ENCODE measurements around the gene PKP3.

Gene PKP3

DNA sequence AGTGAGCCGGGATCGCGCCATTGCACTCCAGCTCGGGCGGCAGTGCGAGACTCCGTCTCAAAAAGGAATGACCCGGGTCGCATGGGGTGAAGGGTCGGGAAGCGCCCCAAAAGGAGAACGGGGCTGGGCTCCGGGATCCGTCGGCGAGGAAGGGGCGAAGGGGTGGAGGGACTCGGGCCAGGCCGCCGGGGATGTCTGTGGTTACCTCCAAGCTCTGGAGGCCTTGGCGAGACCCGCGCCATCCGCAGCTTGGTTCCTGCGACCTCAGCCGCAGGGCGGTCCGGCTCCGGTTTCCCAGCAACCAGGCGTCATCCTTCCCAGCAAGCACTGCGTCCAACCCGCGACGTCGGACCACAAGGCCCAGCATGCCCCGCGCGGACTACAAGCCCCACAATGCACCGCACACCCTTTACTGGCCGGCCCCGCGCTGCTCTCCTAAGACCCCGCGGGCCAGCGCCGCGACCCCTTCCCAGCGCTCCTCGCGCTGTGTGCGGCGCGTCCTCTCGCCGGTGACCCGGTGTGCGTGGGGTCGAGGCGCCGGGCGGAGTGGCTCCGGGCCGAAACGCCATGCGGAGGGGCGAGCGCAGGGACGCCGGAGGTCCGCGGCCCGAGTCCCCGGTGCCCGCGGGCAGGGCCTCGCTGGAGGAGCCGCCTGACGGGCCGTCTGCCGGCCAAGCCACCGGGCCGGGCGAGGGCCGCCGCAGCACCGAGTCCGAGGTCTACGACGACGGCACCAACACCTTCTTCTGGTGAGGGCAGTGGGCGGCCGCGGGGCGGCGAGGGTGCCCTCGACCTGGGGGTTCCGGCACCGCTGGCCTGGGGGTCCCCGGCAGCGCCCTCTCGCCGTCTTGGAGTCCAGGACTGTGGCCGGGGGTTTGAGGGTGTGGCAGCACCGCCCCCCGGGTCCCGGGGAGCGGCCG, 56.1 kb downstream of the PKP3 start, which contains the start of gene PTDSS2:
Gene PTDSS2, plus strand, starts transcription at position 391 of the 920 bp plus-strand sequence. Its CDS starts 177 bp downstream, at position 568.
- DNase-seq: peak; percentile 94

DNA sequence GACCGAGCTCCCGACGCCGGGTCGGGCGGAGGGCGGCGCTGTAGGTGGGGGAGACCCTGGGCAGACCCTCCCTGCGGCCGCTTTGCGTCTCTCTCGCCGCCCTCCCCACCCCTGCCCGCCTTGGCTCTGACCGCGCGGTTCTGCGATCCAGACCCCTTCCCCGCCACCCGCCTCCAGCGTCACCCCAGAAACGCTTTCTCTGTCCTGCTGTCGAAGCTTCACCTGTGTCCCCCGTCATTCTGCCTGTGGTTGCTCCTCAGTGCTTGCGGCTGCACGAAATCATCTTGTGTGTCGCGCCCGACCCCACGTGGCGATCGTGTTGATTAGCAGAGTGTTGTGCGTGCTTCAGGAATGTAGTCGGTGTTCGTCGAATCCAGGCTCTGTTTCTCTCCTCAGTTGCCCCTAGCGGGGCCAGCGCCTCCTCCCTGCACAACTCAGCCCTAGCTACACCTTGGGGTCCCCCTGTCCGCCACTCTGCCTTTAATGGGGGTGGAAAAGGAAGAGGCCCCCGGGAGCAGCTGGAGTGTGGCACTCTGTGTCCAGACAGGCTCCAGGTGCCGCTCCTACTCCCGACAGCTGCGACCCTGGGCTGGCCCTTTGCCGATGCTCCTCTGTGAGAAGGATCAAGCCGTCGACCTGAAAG, 56.9 kb downstream of the PKP3 start:
- DNase-seq: peak; percentile 81 to 83

DNA sequence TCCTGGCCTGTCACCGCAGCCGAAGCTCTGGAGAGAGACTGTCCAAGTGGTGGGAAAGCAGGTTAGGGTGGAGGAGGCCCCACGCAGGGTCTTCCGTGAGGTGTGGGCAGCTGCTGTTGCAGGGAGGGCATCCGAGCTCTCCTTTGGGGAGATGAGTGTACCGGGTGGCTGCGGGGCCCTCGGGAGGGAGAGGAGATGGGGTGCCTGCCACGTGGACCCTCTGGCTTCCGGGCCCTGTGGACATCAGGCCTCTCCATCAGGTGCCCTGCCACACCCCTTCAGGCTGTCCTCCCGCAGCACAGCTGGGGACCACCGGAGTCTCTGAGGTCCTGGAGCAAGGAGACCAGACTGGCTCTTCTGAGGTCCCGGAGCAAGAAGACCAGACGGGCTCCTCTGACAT, 57.7 kb downstream of the PKP3 start:
- no peak for DNase-seq

DNA sequence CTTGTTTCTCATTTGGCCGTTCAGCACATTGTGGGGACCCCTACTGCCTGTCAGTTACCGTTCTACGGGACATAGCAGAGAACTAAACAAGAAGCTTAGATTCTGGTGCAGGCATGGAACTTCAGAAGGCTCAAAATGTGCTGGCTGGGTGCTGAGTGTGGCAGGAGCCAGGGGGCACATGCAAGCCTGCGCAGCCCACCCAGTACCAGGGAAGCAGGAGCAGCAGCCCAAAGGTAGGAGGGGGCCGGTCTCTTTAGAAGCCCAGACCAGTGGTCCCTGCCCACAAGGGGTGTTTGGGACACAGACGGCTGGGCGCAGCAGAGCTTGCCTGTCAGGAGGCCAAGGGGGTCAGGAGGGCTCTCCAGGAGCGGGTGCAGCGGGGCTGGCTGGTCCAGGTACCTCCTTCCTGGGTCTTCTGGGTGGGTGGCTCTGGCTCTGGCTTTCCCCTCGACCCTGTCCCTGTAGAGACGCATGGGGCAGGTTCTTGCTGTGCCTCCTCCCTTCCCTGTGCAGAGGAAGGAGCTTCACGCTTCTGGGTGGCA, 58.3 kb downstream of the PKP3 start:
- no peak for DNase-seq

GRCh38 chr11:452916-453527, 59.0 kb downstream of the PKP3 start:
- DNase-seq: no peak

DNA sequence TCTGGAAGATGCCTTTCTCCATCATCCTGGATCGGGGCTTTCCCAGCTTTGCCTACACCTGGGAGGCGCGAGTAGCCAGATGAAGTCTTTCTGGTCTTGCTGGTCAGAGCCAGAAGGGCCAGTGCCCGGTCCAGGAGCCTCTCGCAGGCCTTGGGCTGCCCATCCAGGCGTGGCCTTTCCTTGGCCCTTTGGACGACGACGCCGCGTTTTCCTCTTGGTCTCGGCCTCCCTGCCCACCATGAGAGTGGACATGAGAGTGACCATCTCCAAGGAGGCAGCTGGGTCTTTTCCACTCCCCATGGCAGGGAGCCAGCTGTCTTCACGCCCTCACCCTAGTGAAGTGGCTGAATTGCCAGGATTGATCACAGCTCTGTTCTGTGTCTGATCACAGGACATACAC, 59.6 kb downstream of the PKP3 start:
- no peak for DNase-seq

DNA sequence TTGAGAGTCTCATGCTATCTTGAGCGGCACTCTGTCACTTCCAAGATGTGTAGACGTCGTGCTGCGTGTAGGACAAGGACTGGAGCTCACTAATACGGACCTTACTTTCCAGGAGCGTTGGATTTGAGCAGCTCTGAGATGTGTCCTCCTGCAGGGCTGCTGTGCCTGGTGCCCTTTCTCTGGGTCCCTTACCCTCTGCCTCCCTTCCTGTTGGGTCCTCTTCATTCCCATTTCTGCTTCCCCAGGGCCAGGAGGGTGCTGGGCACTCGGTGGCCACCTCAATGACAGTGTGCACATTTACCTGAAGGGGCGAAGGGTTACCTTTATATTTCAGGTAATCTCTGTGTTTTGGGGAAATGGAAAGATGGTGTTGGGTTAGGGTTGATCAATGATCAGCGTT, 60.0 kb downstream of the PKP3 start:
- no peak for DNase-seq
